ENCODE results near the gene TUSC7.

Gene TUSC7

GRCh38 chr3:116709479-116709878, at the start of gene TUSC7:
TSS of gene TUSC7 (plus strand) at chr3:116709779.
- no peak for DNase-seq (ENCODE audit: low read depth)
- no peak within 1 kb of the TSS for H3K4me3 ChIP-seq (ENCODE audit: low read depth, low read length)
- no peak for TF ChIP-seq CTCF (IDR thresholded peaks at IDR 0.05; ENCODE audit: low read depth, low read length)
- no peak for TF ChIP-seq MYC (IDR thresholded peaks at IDR 0.05; ENCODE audit: low read depth, low read length)
- TF ChIP-seq, protein P1, sequence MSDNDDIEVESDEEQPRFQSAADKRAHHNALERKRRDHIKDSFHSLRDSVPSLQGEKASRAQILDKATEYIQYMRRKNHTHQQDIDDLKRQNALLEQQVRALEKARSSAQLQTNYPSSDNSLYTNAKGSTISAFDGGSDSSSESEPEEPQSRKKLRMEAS (IDR thresholded peaks at IDR 0.05; ENCODE audit: low read depth, low read length), result no peak
- no peak for TF ChIP-seq POLR2A (IDR thresholded peaks at IDR 0.05; ENCODE audit: extremely low read depth, insufficient read length)

DNA sequence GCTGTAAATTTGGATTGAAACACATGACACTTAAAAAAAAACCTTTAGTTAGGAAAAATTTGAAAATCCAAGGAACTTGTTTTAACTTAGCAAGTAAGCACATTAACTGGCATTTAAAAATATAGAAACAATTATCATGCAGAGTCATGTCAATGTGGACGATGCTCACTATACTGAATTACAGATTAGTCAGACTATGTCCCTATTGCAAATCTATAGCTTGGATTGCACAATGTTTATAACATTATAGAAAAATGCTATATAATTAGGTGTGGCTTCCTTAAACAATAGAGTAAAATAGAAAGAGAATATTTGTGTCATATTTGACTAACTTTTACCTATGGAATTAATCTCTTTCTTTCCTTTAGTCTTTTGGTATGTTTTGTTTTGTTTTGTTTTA, 48.4 kb upstream of the TUSC7 start:
- TF ChIP-seq CTCF (IDR thresholded peaks at IDR 0.05; ENCODE audit: low read depth, low read length) (no peak), POLR2A (IDR thresholded peaks at IDR 0.05; ENCODE audit: extremely low read depth, insufficient read length) (no peak), MYC (IDR thresholded peaks at IDR 0.05; ENCODE audit: low read depth, low read length) (no peak)
- TF ChIP-seq, protein P1 (IDR thresholded peaks at IDR 0.05; ENCODE audit: low read depth, low read length), result no peak
- no peak overlapping the region for H3K4me3 ChIP-seq (ENCODE audit: low read depth, low read length)
- DNase-seq (ENCODE audit: low read depth), result no peak

GRCh38 chr3:116663161-116664110, 46.1 kb upstream of the TUSC7 start:
- no peak for DNase-seq (ENCODE audit: low read depth)
- TF ChIP-seq MYC (IDR thresholded peaks at IDR 0.05; ENCODE audit: low read depth, low read length) (no peak), POLR2A (IDR thresholded peaks at IDR 0.05; ENCODE audit: extremely low read depth, insufficient read length) (no peak), CTCF (IDR thresholded peaks at IDR 0.05; ENCODE audit: low read depth, low read length) (no peak)
- TF ChIP-seq, protein P1 (IDR thresholded peaks at IDR 0.05; ENCODE audit: low read depth, low read length), result no peak
- H3K4me3 ChIP-seq (ENCODE audit: low read depth, low read length), result no peak overlapping the region

DNA sequence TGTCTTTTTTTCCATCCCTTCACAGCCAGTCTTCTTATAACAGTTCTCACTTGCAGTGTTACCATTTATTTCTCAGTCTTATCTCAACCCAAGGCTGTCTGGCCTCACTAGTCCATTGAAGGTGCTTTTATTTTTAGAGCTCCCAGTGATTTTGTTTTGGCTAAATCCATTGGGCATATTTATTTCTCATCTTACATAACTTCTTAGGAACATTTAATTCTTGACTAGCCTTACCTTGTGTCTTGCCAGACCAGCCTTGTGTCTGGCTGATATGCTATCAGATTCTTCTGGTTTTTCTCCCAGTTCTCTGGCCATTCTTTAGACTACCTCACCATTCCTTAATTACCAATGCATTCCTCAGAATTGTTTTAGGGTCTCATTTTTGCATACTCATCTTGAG, 42.3 kb upstream of the TUSC7 start:
- H3K4me3 ChIP-seq (ENCODE audit: low read depth, low read length), result no peak overlapping the region
- TF ChIP-seq CTCF (IDR thresholded peaks at IDR 0.05; ENCODE audit: low read depth, low read length) (no peak), MYC (IDR thresholded peaks at IDR 0.05; ENCODE audit: low read depth, low read length) (no peak)
- TF ChIP-seq, protein P1 (IDR thresholded peaks at IDR 0.05; ENCODE audit: low read depth, low read length), result no peak
- DNase-seq (ENCODE audit: low read depth), result no peak

GRCh38 chr3:116667791-116668190, 41.8 kb upstream of the TUSC7 start:
- no peak overlapping the region for H3K4me3 ChIP-seq (ENCODE audit: low read depth, low read length)
- TF ChIP-seq POLR2A (IDR thresholded peaks at IDR 0.05; ENCODE audit: extremely low read depth, insufficient read length), result no peak
- TF ChIP-seq, protein P1 (IDR thresholded peaks at IDR 0.05; ENCODE audit: low read depth, low read length), result no peak
- TF ChIP-seq CTCF (IDR thresholded peaks at IDR 0.05; ENCODE audit: low read depth, low read length), result no peak
- TF ChIP-seq MYC (IDR thresholded peaks at IDR 0.05; ENCODE audit: low read depth, low read length), result no peak
- DNase-seq (ENCODE audit: low read depth), result no peak

All from NB4 (cell line).